CD4-positive, alpha-beta T cell treated with Interleukin-6 at 100 ng/mL for 8 hours (primary cell): ENCODE measurements around the gene SLC8B1.

ENCODE experiments used
- DNase-seq: peaks from one replicate; pipeline ENCODE4 v3.0.0-alpha.2; 2020; ENCODE audit warnings: mixed read lengths, low spot score

Gene SLC8B1

DNA sequence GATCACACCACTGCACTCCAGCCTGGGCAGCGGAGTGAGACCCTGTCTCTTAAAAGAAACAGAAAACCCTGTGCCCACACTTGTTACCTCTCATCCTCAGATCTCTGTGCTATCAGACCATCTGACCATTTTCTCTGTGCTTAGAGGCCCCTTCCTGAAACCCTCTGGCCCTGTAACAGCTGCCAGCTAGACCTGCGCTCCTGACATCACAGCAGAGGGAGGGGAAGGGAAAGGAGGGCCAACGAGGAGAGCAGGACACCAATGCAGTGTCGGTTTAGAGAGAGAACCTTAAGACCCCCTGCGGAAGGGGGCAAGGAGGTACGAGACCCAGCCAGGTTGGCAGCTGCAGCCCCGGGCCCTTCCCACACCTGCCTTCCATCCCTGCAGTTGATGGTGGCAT lies 42.4 kb downstream of the SLC8B1 start:
- no peak for DNase-seq

DNA sequence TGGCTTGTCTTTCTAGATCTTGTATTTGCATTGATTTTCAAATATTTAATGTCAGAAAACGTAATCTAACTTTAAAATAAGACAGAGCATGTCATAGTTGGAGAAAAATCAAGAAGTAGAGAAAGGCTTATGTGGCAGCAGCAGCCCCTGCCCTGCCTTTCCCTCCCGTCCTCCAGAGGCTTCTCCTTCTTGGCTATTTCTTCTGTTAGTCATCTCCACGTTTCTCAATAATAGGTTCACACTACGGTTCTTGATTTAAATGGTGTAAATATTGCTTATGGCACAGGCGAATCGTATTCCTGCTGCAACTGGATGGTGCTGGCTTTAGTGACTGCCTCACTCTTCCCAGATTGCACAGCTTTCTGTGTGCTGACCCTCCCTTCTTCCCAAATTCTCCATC lies 42.8 kb downstream of the SLC8B1 start:
- DNase-seq, result no peak

DNA sequence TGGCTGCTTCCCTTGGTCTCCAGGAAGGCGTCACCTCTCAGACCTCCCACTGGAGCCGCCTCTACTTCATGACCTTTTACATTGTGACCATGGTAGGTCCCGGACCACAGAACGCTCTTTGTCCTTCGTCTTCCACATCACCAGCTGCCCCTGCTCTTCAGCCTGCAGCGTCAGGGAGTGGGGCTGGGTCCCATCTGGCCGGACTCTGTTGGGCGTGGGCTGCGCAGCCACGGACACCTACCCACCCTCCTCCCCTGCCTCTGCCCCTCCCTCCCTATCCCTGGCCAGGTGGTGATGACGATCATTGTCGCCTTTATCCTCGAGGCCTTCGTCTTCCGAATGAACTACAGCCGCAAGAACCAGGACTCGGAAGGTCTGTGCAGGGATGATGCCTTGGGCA lies 43.3 kb downstream of the SLC8B1 start:
- DNase-seq, result no peak

DNA sequence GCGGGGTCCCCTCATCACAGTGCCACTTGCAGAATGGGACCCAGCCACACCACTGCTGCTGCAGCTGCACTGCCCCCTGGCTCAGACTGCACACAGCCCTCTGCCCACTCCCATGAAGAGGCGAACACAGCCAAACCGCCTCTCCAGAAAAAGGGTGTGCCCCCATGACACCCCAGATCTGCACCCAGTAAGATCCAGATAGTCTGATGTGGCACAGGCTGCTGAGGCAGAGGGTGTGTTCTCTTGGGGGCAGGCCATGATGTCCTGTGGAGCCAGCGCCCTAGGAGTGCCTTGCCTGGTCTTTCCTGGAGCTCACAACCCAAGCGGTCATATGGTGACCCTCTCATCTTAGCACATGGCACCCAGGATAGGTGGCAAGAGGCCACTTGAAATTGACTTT lies 44.4 kb downstream of the SLC8B1 start:
- DNase-seq, result no peak

DNA sequence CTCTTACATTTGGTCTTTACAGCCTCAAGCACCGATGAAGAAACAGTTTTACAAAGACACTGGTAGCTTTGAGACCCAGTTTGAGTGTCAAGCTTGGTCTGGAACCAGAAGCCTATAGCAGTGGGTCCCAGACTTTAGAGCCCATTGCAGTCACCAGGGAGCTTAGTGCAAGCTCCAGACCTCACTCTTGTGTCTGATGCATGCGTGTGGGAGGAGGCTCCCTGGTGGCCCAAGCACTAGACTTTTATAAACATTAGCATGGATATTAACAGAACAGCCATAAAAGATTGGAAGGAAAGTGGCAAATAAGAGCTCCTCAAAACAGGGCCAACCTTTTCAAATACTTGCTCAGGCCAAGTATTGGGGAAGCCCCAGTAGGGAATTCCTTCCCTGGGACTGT lies 45.5 kb downstream of the SLC8B1 start:
- no peak for DNase-seq

DNA sequence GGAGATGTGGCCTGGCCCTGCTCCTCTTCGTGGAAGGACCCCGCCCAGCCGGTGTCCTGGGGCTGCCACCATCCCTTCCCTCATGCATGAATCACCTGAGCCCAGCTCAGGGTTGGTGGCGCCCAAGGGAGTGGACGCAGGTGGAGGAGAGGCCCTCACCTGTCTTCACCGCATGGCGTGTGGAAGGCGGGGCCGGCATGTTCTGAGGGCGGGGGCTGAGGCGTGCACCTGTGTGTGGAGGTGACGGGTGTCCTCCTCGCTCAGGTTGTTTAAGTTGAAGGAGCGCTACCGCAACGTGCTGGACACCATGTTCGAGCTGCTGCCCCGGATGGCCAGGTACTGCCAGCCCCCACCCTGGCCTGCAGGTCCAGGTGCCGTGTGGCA lies 47.0 kb downstream of the SLC8B1 start:
- DNase-seq, result no peak

DNA sequence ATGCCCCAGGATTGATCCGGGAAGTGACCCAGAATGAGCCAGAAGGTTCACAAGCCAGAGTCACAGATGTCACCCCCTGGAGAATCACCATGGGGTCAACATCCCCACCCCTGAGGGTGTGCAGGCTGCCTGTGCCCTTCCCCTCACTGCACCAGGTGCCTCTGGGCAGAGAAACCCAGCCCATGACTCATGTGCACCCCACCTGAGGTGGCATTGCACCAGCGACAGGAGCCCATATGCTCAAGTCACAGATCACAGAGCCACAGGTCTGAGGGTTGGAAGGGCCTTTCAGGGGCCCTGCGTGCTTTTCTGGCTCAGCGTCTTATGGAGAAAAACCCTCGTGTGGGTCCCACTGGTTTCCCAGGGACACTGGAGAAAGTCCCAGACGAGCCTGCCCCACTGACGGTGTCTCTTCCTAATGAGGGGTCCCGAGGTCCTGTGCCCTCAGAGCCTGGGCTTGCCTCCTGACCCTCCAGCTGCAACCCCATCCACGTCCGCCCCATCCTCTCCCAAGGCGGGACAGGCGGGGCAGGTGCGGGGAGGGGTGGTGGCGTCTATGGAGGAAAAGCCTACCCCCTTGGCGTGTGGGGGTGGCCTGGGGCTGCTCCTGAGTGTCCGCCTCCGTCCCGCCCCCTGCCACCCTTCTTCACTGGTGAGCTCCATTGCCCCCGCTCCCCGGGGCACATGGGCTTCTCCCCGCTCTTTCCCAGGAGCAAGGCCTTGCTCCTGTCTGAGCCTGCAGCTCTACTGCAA lies 47.6 kb downstream of the SLC8B1 start:
- DNase-seq, result no peak

DNA sequence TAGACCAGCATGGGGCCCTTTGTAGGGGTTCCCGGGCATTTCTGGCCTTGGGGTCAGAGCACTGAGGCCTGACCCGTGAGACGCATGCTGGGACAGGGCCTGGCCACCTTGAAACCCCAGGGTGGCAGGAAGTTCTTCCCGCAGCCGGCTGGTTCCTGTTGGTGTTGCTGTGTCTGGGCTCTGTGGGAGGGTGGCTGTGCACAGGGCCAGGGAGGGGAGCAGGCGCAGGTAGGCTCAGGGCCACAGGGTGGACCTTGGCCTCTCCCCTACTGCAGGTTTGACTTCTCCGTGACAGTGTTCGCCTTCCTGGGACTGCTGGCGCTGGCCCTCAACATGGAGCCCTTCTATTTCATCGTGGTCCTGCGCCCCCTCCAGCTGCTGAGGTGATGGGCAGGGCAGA lies 48.2 kb downstream of the SLC8B1 start:
- no peak for DNase-seq

DNA sequence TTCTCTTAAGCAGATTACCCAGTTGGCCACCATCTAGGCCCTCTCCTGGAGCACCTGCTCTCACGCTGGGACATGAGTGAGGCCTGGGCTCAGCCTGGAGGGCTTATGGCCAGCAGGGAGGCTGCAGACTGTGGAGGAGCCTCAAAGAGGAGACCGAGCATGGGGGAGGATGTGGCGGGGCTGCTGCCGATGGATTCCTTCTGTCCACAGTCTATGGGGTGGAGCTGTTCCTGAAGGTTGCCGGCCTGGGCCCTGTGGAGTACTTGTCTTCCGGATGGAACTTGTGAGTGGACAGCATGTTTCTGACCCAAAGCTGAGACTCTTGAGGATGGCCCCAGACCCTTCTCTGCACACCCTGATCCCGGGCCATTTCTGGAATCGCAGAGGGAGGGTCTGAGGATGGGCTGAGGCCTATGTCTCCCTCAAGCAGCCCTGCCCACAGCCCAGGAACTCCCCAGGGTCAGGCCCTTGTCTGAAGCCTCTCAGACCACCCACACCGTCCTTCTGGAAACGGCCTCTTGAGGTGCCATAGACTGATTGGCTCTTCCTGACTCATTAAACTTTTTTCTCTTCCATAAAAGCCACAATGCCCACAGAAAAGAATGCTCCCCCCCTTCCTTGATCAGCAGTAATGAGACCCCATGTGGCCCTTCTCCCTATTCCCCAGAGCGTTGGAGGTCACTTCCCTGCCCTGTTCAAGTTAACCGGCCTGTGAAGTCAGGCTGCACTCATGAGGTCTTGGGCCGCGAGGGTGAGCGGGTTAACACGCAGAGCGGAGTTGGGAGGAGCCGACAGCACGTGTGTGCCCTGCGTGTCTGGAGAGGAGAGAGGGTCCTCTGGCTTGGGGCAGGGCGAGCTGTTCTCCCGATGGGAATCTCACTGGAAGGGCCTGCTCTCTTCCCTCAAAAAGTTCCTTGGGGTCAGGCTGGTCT lies 49.0 kb downstream of the SLC8B1 start:
- DNase-seq, result no peak

DNA sequence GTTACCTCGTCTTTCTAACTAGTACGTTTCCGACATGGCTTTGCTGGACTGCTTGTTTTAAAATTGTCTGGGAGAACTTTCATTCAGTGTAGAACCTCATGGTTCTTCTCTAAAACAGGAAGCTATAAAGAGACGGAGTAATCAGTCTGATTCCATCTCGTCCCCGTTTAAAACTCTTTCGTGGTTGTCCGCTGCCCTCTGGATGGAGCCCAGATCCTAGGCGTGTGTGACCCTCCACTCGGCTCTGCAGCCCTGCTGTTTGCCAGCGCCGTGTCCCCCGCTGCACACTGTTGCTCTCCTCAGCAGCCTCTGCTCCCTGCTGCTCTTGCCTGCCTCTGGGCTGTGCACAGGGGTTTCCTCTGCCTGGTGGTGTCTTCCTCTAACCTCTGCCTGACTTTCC lies 50.2 kb downstream of the SLC8B1 start:
- DNase-seq, result no peak

DNA sequence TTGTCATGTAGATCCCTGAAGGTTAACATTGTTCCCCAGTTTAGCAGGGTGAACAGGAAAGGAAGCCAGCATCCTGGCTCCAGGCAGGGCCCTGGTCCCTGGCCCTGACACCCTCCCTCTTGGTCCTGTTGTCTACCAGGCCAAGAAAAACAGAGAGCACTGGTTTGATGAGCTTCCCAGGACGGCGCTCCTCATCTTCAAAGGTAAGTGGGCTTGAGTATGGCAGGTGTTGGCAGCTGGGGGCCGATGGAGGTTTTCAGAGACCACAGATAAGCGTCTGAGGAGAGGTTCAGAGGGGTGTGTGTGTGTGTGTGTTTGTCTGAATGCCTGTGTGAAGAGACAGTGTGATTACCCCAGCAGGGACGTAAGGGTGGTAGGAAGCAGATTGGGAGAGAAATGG lies 56.3 kb downstream of the SLC8B1 start:
- no peak for DNase-seq

DNA sequence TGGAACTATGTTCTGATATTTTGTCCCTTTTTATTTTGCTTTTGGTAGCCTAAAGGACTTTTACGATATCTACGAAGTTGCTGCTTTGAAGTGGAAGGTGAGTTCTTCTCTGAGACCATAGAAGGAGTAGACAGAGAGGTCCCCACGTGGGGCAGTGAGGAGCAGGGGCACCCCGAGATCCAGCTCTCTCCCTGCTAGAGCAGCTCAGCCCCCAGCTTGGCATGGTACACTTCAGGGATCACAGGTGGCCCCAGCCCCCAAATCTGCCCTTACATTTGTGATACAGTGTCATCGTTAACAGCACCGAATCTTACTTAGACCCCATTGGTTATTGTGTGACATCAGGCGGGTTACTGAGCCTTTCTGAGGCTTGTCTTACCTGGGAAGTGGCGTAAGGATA lies 56.8 kb downstream of the SLC8B1 start:
- no peak for DNase-seq

DNA sequence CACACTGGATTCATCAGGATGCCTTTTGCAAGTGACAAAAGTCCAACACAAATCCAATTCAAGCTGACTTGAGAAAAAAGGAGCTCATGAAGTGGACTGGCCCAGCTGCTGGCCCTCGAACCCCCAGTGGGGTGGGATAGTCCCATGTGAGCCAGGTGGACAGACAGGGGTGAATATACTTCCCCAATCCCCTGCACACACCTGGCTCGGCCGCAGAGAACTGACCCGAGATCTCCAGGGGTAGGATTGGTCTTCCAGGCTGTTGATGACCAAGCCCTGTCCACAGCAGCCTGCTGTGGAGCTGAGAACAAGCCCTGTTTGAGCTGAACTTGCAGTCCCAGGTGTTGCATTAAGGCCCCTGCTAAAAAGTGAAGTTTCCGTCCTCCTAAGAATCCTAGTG lies 57.4 kb downstream of the SLC8B1 start:
- DNase-seq, result no peak

DNA sequence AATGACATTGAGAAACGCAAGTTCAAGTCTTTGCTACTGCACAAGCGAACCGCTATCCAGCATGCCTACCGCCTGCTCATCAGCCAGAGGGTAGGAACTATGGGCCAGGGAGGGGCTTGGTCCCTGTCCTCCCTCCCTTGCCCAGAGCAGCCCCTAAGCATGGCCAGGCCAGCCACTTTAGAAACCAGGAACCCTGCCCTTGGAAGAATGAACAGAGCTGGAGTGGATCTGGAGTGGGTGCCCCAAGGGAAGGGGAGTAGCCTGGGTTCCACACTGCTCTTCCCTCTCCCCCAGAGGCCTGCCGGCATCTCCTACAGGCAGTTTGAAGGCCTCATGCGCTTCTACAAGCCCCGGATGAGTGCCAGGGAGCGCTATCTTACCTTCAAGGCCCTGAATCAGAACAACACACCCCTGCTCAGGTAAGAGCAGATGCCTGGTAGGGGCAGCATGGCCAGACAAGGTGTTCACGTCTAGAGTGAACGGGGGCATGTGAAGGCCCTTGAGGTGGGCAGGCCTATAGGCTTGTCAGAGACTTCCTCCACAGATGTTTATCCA lies 57.9 kb downstream of the SLC8B1 start:
- DNase-seq, result no peak

DNA sequence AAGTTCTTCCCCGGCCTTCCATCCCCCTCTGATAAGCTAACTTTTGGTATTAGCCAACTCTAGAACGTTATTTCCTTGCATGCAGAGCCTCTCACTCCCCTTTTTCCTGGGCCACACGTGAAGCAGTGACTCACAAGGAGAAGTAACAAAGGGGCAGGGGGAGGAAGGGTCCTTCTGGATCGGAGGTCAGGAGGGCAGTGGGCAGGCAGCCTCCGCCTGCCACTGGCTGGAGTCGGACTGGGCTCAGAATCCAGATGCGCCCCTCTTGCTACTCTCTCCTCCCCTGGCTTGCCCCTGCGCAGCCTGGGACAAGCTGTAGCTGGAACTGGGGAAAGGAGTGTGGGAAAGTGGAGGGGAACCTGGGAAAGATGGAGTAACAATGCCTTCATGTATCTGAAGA lies 58.6 kb downstream of the SLC8B1 start:
- DNase-seq, result no peak

DNA sequence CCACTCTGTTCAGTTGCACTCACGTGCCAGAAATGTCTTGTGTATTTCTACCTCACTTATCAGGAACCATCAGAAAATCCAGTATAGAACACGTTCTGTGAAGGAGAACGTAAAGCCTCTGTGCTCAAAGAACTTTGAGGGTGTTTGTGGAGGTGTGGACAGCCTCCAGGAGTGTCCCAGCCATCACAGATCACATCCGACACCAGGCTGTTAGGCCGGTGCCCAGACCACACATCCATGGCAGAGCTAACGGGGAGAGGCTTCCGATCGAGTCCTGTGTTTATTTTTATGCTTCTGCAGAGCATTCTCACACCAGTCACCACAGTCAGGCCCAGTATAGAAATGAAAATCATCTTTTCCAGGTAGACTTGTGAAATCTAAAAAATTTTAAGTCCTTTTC lies 60.1 kb downstream of the SLC8B1 start:
- no peak for DNase-seq

DNA sequence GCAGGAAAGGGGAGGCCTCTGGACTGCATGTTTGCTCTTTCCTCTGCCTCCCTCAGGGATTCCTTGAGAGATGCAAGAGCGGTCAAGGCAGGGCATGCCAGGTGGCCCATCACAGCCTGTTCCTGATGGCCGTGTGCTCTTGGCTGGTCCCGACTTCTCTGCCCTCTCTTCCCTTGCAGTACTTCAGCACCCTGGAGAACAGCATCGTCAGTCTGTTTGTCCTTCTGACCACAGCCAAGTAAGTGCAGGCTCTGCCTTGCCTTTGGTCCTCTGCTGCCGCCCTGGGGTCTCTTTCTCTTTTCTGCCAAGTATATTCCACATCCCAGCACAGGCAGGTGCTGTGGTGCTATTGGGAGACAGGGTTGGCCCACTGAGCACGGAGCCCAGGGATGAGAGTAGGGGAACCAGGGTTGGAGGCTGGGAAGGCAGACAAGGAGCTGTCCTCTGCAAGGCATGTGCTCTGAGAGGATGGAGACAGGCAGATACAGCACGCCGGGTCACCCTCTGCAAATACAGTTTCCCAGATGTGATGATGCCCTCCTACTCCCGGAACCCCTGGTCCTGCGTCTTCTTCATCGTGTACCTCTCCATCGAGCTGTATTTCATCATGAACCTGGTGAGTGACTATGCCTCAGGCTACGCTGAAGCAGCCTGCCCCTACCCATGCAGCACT lies 61.7 kb downstream of the SLC8B1 start:
- DNase-seq, result no peak

DNA sequence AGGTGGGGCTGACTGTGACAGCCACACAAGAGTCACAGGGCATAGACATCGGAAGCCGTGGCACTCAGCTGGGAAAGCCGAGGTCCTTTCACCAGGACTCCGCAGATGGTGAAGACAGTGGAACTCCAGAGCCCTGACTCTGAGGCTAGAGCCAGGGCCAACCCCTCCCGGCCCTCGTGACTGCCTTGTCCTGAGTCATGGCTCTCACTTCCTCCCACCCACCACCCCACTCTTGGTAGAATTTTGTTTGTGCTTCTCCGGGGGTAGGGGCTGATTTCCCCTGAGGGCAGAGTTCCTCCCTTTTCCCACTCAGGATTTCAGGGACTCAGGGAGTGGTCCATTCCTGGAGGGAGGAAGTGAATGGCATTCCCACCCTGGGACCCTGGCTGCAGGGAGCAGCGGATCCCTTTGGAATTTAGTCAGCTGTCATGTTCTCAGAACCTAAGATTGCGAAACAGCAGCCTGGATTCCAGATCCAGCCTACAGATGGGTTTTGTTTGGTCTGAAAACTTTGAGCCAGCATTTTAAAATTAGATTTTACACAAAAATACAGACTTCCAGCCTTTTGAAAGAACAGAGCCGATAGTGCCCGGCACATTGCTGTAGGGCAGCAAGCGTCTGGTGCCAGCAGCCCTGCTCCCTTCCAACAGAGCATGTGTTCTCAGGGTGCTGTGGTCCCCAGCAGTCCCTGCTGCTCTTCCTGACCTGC lies 62.9 kb downstream of the SLC8B1 start:
- no peak for DNase-seq

DNA sequence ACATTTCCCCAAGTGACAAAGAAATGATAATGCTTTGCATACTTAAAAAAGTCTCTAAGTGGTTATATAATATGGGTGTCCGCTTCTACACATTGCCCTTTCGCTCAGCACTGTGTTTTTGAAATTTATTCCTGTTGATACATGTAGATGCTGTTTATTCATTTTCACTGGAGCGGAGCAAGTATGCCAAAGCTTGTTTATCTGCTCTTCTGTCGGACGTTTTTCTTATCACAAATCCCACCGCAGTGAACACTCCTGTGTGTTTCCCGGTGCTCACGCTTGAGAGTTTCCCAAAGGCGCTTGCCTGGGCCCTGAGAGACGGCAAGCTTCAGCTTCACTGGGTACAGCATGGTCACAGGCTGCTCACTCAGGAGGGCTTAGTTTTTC lies 63.5 kb downstream of the SLC8B1 start:
- no peak for DNase-seq

DNA sequence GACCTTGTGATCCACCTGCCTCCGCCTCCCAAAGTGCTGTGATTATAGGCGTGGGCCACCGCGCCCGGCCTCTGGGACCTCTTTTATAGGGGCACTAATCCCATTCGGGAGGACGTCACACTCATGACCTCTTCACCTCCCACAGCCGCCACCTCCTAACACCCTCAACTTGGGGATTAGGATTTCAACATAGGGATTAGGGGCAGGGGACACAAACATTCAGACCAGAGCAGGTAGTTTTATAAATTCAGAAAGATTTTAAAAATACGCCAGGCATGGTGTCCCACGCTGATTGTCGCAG lies 64.2 kb downstream of the SLC8B1 start:
- DNase-seq, result no peak

DNA sequence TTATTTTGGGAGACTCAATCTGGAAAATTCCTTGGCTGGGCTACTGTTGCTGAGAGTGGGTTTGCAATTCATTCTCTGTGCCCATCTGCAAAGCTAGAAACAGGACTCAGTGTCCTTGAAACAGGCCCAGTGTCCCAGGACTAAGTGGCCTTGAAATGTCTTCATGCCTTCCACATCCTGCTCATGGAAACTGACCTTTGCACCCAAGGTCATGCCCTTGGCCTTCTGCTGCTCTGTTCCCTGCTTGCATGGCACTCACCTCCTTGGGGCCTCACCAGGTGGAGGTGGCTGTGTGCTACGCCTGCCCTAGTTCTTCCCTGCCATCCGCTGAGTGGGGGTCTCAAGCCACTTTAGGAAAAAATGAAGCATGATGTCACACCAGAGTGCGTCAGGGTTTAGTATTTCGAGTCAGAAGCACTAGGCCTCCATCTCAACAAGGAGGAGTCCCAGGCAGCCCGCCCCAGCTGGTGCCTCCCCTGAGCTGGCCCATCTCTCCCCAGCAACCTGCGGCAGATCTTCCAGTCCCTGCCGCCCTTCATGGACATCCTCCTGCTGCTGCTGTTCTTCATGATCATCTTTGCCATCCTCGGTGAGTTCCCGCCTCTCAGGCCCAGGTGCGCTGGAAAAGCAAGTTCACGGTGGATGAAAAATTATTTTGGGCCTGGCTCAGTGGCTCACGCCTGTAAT lies 65.5 kb downstream of the SLC8B1 start:
- no peak for DNase-seq

DNA sequence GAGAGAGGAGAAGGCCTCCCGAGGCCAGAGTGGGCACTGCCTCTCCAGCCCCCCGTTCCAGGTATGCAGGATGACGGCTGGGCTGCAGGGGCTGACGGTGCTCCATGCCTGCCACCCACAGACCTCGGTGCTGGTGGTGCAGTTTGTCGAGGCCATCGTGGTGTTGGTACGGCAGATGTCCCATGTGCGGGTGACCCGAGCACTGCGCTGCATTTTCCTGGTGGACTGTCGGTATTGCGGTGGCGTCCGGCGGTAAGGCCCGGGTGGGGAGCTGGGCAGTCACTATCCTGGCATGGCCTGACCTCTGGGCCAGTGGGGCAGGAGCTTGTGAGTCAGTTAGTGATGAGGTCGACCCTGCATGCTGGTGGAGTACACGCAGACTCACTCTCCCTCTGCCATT lies 66.3 kb downstream of the SLC8B1 start:
- no peak for DNase-seq
